ENCODE data around the gene CTNNA3. TPM values are rescaled to one million over a fixed set of nuclear protein-coding genes. Genes with fewer than 3 reads are reported as not detected.

CTNNA3 gene
- total and polyA plus RNA-seq, 12 donors = 2.0 to 213 (median 171) TPM

- Histone ChIP-seq H3K9me3 (no peaks in the 10 kb centered on the region), H3K36me3 (no peaks in the 10 kb centered on the region), H3K27me3 (no peaks in the 10 kb centered on the region), H3K4me3 (no peak overlapping the region), H3K4me1 (peaks cover 0 to 14% (median 0%) of the 10 kb centered on the region in 9 donors), H3K27ac (no peak overlapping the region)
- WGBS, 2 donors = 84 to 87% methylated on average over 4 of the region's 4 CpGs
- intact Hi-C loops (cut with DNase I) = loop anchor here in 2 of 10 donors (10.0 kb wide), 2 partner anchors 564 to 964 kb away; no protein-coding TSS in a partner anchor
- no peak for TF ChIP-seq CTCF (IDR thresholded peaks at IDR 0.05)
- ATAC-seq (no peak), DNase-seq (no peak)
Measured at GRCh38 chr10:67518756-67519155, 177.2 kb downstream of the CTNNA3 start.

GRCh38 chr10:67518043-67518442, 178.0 kb downstream of the CTNNA3 start:
- peaks cover 0 to 14% (median 0%) of the 10 kb centered on the region in 9 donors for H3K4me1 ChIP-seq
- no peaks in the 10 kb centered on the region for H3K9me3 ChIP-seq
- no peak for TF ChIP-seq CTCF (IDR thresholded peaks at IDR 0.05)
- DNase-seq (no peak), ATAC-seq (no peak)
- H3K4me3 ChIP-seq = no peak overlapping the region
- H3K36me3 ChIP-seq = no peaks in the 10 kb centered on the region
- no peak overlapping the region for H3K27ac ChIP-seq
- H3K27me3 ChIP-seq = no peaks in the 10 kb centered on the region
- intact Hi-C loops (cut with DNase I) = loop anchor here in 2 of 10 donors (10.0 kb wide), 2 partner anchors 563 to 963 kb away; no protein-coding TSS in a partner anchor
- 86 to 87% methylated on average over 4 of the region's 4 CpGs for WGBS, 2 donors

GRCh38 chr10:67506757-67507091, 189.3 kb downstream of the CTNNA3 start:
- Histone ChIP-seq H3K4me1 (peaks cover 0 to 17% (median 0%) of the 10 kb centered on the region in 9 donors), H3K9me3 (peaks cover 0 to 6% (median 0%) of the 10 kb centered on the region in 11 donors), H3K27ac (no peak overlapping the region), H3K27me3 (no peaks in the 10 kb centered on the region), H3K4me3 (no peak overlapping the region), H3K36me3 (no peaks in the 10 kb centered on the region)
- DNase-seq (no peak), ATAC-seq (no peak)
- no peak for TF ChIP-seq CTCF (IDR thresholded peaks at IDR 0.05)
- intact Hi-C loops (cut with DNase I) = no loop called here

- 85 to 89% methylated on average over 2 of the region's 2 CpGs for WGBS, 2 donors
- no peaks in the 10 kb centered on the region for H3K36me3 ChIP-seq
- DNase-seq = no peak
- intact Hi-C loops (cut with DNase I) = no loop called here
- H3K9me3 ChIP-seq = peaks cover 0 to 6% (median 0%) of the 10 kb centered on the region in 11 donors
- ATAC-seq = peak in 2 of 8 donors; percentile 42 to 47
- no peak overlapping the region for H3K27ac ChIP-seq
- H3K27me3 ChIP-seq = no peaks in the 10 kb centered on the region
- peak in 1 of 9 donors; percentile 26 for TF ChIP-seq CTCF (IDR thresholded peaks at IDR 0.05)
- peaks cover 0 to 17% (median 0%) of the 10 kb centered on the region in 9 donors for H3K4me1 ChIP-seq
- H3K4me3 ChIP-seq = no peak overlapping the region
Measured at GRCh38 chr10:67506083-67506756, 189.8 kb downstream of the CTNNA3 start.
